Coronary artery (tissue), 2 donors: ENCODE measurements around the gene MAGI2.

Experiments used
- DNase-seq: peaks from one replicate; pipeline ENCODE4 v3.0.0-alpha.2; 2017; ENCODE audit warnings: low spot score
- H3K27ac ChIP-seq, 2 donors: fragments of 200-600 bp; sonication (generic); one replicate each; pipeline ENCODE4 v1.5.1; 2016 to 2019
- H3K4me3 ChIP-seq: fragments of 200-600 bp; sonication (generic); 2 replicates; pipeline ENCODE4 v1.5.1; 2016; ENCODE audit warnings: mild to moderate bottlenecking, moderate library complexity
- TF ChIP-seq, protein P1 (sequence below): fragments of 200-600 bp; sonication (generic); IDR thresholded peaks from one replicate; pipeline ENCODE4 v1.5.1; 2019; ENCODE audit warnings: antibody characterized with exemption

MAGI2 gene

GRCh38 chr7:78704504-78704903 is 749.0 kb downstream of the MAGI2 start:
- TF ChIP-seq, protein P1, sequence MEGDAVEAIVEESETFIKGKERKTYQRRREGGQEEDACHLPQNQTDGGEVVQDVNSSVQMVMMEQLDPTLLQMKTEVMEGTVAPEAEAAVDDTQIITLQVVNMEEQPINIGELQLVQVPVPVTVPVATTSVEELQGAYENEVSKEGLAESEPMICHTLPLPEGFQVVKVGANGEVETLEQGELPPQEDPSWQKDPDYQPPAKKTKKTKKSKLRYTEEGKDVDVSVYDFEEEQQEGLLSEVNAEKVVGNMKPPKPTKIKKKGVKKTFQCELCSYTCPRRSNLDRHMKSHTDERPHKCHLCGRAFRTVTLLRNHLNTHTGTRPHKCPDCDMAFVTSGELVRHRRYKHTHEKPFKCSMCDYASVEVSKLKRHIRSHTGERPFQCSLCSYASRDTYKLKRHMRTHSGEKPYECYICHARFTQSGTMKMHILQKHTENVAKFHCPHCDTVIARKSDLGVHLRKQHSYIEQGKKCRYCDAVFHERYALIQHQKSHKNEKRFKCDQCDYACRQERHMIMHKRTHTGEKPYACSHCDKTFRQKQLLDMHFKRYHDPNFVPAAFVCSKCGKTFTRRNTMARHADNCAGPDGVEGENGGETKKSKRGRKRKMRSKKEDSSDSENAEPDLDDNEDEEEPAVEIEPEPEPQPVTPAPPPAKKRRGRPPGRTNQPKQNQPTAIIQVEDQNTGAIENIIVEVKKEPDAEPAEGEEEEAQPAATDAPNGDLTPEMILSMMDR: no peak
- Histone ChIP-seq H3K27ac (no peak overlapping the region), H3K4me3 (no peak overlapping the region)
- no peak for DNase-seq

GRCh38 chr7:78703391-78703790 is 750.1 kb downstream of the MAGI2 start:
- TF ChIP-seq, protein P1: no peak
- no peak overlapping the region for H3K4me3 ChIP-seq
- no peak overlapping the region for H3K27ac ChIP-seq
- no peak for DNase-seq

- no peak overlapping the region for H3K27ac ChIP-seq
- H3K4me3 ChIP-seq: no peak overlapping the region
- DNase-seq: no peak
- TF ChIP-seq, protein P1: no peak
These were observed 750.7 kb downstream of the MAGI2 start for GRCh38 chr7:78702770-78703169.

- no peak for DNase-seq
- H3K4me3 ChIP-seq: no peak overlapping the region
- TF ChIP-seq, protein P1: no peak
- no peak overlapping the region for H3K27ac ChIP-seq
These were observed 757.6 kb downstream of the MAGI2 start for GRCh38 chr7:78695826-78696225.

DNA sequence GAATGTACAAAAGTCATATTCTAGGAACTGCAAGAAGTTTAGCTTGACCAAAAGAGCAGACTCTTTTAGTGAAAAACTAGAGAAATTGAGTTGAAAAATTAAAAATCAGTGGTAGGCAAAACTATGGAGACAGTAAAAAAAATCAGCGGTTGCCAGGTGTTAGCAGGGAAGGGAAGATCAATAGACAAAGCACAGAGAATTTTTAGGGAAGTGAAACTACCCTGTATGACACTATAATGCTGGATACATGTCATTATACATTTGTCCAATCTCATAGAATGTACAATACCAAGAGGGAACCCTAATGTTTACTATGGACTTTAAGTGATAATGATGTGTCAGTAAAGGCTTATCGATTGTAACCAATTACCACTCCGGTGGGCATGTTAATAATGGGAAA is 761.9 kb downstream of the MAGI2 start:
- TF ChIP-seq, protein P1: no peak
- no peak for DNase-seq
- no peak overlapping the region for H3K4me3 ChIP-seq
- H3K27ac ChIP-seq: no peak overlapping the region

- DNase-seq: no peak
- H3K4me3 ChIP-seq: no peak overlapping the region
These were observed 763.3 kb downstream of the MAGI2 start for GRCh38 chr7:78690174-78690573.

GRCh38 chr7:78688376-78688775 is 765.1 kb downstream of the MAGI2 start:
- DNase-seq: no peak
- H3K4me3 ChIP-seq: no peak overlapping the region
- H3K27ac ChIP-seq: no peak overlapping the region
- TF ChIP-seq, protein P1: no peak

More at GRCh38 chr7:78690174-78690573, 763.3 kb downstream of the MAGI2 start:
- H3K27ac ChIP-seq: no peak overlapping the region
- TF ChIP-seq, protein P1: no peak
